HepG2 (cell line): ENCODE results near the gene PLEKHG5. TPM values are rescaled to one million over a fixed set of nuclear protein-coding genes. Genes with fewer than 3 reads are reported as not detected.
A peak's percentile ranks its signal among the peaks of the same experiment; 100 is the strongest.

Experiments used
- CC2D1A ChIP-seq: sonication (generic); formaldehyde crosslinking; IDR thresholded peaks from 2 replicates; pipeline ENCODE4 v1.8.1; 2023; ENCODE audit warnings: mild to moderate bottlenecking, missing genetic modification reagents
- NFIC ChIP-seq: IDR thresholded peaks from 2 replicates; pipeline ENCODE4 v1.6.1; 2012; ENCODE audit warnings: mild to moderate bottlenecking, low read length, inconsistent platforms
- PHF20 ChIP-seq: sonication (generic); formaldehyde crosslinking; IDR thresholded peaks from 2 replicates; pipeline ENCODE4 v1.5.0; 2020; ENCODE audit warnings: mild to moderate bottlenecking, missing genetic modification reagents
- PHF21A ChIP-seq: sonication (generic); formaldehyde crosslinking; IDR thresholded peaks from 2 replicates; pipeline ENCODE4 v1.5.0; 2020; ENCODE audit warnings: mild to moderate bottlenecking, missing genetic modification reagents
- RORA ChIP-seq: sonication (generic); formaldehyde crosslinking; IDR thresholded peaks from 2 replicates; pipeline ENCODE4 v1.5.0; 2020; ENCODE audit warnings: mild to moderate bottlenecking, missing genetic modification reagents, moderate library complexity
- TGIF2 ChIP-seq: IDR thresholded peaks from 2 replicates; pipeline ENCODE4 v1.6.1; 2016; ENCODE audit warnings: control low read depth, missing compliant biosample characterization
- ZBTB8A ChIP-seq: sonication (generic); formaldehyde crosslinking; IDR thresholded peaks from 2 replicates; pipeline ENCODE4 v1.4.0; 2020; ENCODE audit warnings: mild to moderate bottlenecking, low read depth, missing genetic modification reagents, borderline replicate concordance
- ZFP82 ChIP-seq: sonication (generic); formaldehyde crosslinking; IDR thresholded peaks from 2 replicates; pipeline ENCODE4 v1.5.1; 2020; ENCODE audit warnings: mild to moderate bottlenecking, missing genetic modification reagents, borderline replicate concordance
- ZNF318 ChIP-seq: sonication (generic); formaldehyde crosslinking; IDR thresholded peaks from 2 replicates; pipeline ENCODE4 v1.4.0; 2020; ENCODE audit warnings: mild to moderate bottlenecking, missing genetic modification reagents
- ZNF354B ChIP-seq: sonication (generic); formaldehyde crosslinking; IDR thresholded peaks from 2 replicates; pipeline ENCODE4 v1.8.0; 2022; ENCODE audit warnings: mild to moderate bottlenecking, missing genetic modification reagents
- ZNF484 ChIP-seq: sonication (generic); formaldehyde crosslinking; IDR thresholded peaks from 2 replicates; pipeline ENCODE4 v1.5.1; 2020; ENCODE audit warnings: mild to moderate bottlenecking, low read depth, missing genetic modification reagents, borderline replicate concordance
- ZNF777 ChIP-seq: sonication (generic); formaldehyde crosslinking; IDR thresholded peaks from 2 replicates; pipeline ENCODE4 v1.4.0; 2020; ENCODE audit warnings: missing genetic modification reagents
- polyA plus RNA-seq, 8 experiments: library from polyadenylated mRNA; depleted of rRNA in 3 of 8; stranded (reverse) in 7 of 8; unstranded in 1 of 8; fragments of >200 nt; fragmentation: Illumina TruSeq in 4 of 8; extraction: Trizol in 4 of 8; gene quantifications; 2 replicates each; pipeline versions ENCODE4 v1.2.1 to v1.2.3, GENCODE V29; 2011 to 2016; ENCODE audit warnings: low read depth in 4 of 8, missing spikeins in 1 of 8, mixed read lengths in 1 of 8; ENCODE audit not compliant: insufficient read depth in 1 of 8
- total RNA-seq, 5 experiments: library from RNA; depleted of rRNA; stranded (reverse); fragments of >200 nt; fragmentation: Illumina TruSeq; extraction: Trizol; gene quantifications; 2 replicates each; pipeline ENCODE4 v1.2.3, GENCODE V29; 2016; ENCODE audit warnings: low read depth in 1 of 5
- TF ChIP-seq, protein P1 (sequence below): sonication (generic); formaldehyde crosslinking; conservative IDR thresholded peaks from 2 replicates; pipeline ENCODE4 v1.8.0; 2022; ENCODE audit warnings: missing genetic modification reagents
- TF ChIP-seq, protein P2 (sequence below): sonication (generic); formaldehyde crosslinking; IDR thresholded peaks from 2 replicates; pipeline ENCODE4 v1.5.0; 2020; ENCODE audit warnings: mild to moderate bottlenecking, missing genetic modification reagents, borderline replicate concordance

The PLEKHG5 gene
- total and polyA plus RNA-seq, 2 of the 13 experiments (the other 11 are each of a cell fraction or from before 2014, with no cell fraction given): 1.9 to 3.5 TPM

GRCh38 chr1:6447016-6447817, 44.2 kb downstream of the PLEKHG5 start (continued):
- TF ChIP-seq ZBTB8A (CRISPR knock-in tag): peak; percentile 83; the same call in 1 of the 2 replicates
- peak; percentile 32; the same call in 1 of the 2 replicates for TF ChIP-seq PHF20
- peak; percentile 94; the same call in 1 of the 2 replicates for TF ChIP-seq ZFP82 (CRISPR knock-in tag)
- peak; percentile 9; the same call in 1 of the 2 replicates for TF ChIP-seq ZNF777 (CRISPR knock-in tag)
- no peak for TF ChIP-seq CC2D1A (CRISPR knock-in tag)
- TF ChIP-seq TGIF2 (CRISPR knock-in tag): peak; percentile 22; the same call in 1 of the 2 replicates
- no peak for TF ChIP-seq ZNF484 (CRISPR knock-in tag)
- peak; percentile 92; the same call in 1 of the 2 replicates for TF ChIP-seq ZNF354B (CRISPR knock-in tag)
- TF ChIP-seq, protein P1, sequence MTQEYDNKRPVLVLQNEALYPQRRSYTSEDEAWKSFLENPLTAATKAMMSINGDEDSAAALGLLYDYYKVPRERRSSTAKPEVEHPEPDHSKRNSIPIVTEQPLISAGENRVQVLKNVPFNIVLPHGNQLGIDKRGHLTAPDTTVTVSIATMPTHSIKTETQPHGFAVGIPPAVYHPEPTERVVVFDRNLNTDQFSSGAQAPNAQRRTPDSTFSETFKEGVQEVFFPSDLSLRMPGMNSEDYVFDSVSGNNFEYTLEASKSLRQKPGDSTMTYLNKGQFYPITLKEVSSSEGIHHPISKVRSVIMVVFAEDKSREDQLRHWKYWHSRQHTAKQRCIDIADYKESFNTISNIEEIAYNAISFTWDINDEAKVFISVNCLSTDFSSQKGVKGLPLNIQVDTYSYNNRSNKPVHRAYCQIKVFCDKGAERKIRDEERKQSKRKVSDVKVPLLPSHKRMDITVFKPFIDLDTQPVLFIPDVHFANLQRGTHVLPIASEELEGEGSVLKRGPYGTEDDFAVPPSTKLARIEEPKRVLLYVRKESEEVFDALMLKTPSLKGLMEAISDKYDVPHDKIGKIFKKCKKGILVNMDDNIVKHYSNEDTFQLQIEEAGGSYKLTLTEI (CRISPR knock-in tag): no peak
- no peak for TF ChIP-seq RORA
- TF ChIP-seq PHF21A (CRISPR knock-in tag): peak; percentile 98
- no peak for TF ChIP-seq NFIC
- TF ChIP-seq, protein P2, sequence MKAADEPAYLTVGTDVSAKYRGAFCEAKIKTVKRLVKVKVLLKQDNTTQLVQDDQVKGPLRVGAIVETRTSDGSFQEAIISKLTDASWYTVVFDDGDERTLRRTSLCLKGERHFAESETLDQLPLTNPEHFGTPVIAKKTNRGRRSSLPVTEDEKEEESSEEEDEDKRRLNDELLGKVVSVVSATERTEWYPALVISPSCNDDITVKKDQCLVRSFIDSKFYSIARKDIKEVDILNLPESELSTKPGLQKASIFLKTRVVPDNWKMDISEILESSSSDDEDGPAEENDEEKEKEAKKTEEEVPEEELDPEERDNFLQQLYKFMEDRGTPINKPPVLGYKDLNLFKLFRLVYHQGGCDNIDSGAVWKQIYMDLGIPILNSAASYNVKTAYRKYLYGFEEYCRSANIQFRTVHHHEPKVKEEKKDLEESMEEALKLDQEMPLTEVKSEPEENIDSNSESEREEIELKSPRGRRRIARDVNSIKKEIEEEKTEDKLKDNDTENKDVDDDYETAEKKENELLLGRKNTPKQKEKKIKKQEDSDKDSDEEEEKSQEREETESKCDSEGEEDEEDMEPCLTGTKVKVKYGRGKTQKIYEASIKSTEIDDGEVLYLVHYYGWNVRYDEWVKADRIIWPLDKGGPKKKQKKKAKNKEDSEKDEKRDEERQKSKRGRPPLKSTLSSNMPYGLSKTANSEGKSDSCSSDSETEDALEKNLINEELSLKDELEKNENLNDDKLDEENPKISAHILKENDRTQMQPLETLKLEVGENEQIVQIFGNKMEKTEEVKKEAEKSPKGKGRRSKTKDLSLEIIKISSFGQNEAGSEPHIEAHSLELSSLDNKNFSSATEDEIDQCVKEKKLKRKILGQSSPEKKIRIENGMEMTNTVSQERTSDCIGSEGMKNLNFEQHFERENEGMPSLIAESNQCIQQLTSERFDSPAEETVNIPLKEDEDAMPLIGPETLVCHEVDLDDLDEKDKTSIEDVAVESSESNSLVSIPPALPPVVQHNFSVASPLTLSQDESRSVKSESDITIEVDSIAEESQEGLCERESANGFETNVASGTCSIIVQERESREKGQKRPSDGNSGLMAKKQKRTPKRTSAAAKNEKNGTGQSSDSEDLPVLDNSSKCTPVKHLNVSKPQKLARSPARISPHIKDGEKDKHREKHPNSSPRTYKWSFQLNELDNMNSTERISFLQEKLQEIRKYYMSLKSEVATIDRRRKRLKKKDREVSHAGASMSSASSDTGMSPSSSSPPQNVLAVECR (CRISPR knock-in tag): peak; percentile 78; the same call in 1 of the 2 replicates
- no peak; the same call in 1 of the 2 replicates for TF ChIP-seq ZNF318 (CRISPR knock-in tag)
